Ureter (tissue), 1 donor: ENCODE measurements around the gene PLSCR1. TPM values are rescaled to one million over a fixed set of nuclear protein-coding genes. Genes with fewer than 3 reads are reported as not detected.
"Not testable (repeated sequence)": the region's sequence is repeated elsewhere in the genome, so short reads cannot be mapped to it uniquely, and the experiment has no call there.

Source experiments
- DNase-seq: peaks from one replicate; pipeline ENCODE4 v3.0.0-alpha.2; 2020; ENCODE audit warnings: low spot score
- total RNA-seq: library from RNA; stranded (reverse); gene quantifications from one replicate; pipeline ENCODE4 v1.2.4, GENCODE V29; 2023
- donor health status: DM: yes; HTN: yes; CAD: no.

The PLSCR1 gene
- total RNA-seq, 1 donor from 2014 or later, result 136 TPM

DNA sequence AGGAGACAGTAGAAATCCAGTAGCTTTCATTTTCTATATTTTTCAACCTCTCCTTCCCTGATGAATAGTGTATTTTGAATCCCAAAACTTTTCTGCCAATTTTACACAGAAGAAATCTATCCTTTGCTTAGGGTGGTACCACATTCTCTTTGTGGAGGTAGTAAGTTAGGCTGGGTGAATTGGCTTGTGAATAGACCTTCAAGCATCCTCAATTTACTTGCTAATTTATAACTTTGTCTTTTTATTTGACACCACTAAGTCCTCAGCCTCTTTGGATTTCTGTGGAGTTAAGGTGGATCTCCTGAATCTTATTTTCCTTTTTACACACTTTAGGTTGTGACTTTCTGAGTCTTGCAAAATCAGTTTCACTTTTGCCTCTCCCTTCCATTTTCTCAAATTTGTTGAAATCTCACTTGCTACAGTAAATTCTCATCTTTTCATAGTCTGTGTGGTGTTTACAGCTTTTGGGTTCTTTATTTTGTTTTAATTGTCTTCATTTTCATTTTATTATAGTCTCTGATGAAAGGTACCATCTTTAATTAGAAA, 5.7 kb upstream of the PLSCR1 start:
- no peak for DNase-seq

DNA sequence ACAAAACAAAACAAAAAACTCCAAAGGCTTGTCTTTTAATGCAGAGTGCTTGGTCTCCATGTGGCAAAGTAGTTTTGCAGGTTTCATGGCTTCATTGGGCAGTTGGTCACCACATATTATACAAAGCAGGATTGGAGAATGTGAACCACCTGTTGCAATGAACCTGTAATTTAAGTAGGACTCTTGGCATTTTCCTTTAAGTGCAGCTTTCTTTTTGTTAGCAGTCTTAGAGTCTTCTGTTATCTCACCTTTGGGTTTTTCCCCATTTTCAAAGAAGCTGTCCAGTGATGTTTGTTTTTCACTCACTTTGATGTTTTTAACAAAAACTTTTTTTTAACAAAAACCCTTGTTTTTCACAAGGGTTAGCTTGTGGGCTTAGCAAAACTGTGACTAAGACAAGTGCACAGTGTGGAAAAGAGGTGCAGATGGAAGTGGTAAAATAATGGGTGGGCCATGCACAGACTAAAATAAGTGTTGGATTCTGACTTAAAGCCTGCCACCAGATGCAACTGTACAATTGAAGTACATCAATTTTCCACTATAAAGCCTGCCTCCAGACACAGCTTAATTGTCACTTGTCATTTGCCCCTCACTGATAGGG, 2.9 kb upstream of the PLSCR1 start:
- no peak for DNase-seq

DNA sequence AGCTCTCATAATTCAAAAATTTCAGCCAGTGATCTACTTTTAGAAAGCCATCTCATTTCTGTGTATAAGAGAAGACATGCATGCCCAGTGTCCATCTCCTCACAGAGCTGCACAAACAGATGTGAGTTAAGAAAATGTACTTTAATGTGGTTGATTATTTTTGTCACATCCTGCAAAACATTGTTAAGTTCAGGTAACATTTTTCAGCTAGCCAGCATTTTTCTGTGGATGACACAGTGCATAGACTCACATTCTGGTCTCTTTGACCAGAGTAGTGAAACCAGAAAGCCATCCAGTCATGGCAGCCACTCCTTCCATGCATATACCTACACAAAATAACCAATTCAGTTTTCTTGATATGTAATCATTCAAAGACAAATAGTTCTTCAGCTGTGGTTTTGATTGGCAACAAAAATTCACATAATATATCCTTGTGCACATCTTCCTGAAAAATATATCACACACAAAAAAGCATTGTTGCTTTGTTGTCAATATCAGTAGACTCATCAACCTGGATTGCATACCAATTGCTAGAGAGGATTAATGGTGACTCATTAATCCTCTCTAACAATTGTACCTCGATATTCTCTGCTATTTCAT, 2.1 kb upstream of the PLSCR1 start:
- no peak for DNase-seq

DNA sequence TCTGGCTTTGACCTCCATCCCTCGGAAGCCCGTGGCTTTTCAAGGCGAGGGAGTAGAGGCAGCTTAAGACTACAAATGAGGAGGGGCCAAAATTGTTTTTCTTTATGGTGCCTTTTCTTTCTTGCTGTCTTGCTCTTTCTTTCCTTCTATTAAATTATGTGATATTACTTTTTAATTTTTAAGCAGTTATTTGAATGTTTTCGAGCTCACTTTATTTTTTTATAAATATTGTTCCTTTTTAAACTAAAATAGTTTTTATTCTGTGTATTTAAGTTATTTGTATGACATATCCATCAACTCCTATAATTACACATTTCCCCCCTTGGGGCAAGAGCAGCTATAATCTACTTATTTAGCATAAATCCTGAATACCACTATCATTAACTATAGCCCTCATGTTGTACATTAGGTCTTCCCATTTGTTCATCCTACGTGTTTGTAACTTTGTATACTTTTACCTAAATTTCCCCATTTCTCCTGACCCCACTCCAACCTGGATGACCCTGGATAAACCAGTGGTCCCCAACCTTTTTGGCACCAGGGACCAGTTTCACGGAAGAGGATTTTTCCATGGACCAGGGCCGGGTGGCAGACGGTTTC, 622 bp upstream of the PLSCR1 start:
- DNase-seq, result no peak

DNA sequence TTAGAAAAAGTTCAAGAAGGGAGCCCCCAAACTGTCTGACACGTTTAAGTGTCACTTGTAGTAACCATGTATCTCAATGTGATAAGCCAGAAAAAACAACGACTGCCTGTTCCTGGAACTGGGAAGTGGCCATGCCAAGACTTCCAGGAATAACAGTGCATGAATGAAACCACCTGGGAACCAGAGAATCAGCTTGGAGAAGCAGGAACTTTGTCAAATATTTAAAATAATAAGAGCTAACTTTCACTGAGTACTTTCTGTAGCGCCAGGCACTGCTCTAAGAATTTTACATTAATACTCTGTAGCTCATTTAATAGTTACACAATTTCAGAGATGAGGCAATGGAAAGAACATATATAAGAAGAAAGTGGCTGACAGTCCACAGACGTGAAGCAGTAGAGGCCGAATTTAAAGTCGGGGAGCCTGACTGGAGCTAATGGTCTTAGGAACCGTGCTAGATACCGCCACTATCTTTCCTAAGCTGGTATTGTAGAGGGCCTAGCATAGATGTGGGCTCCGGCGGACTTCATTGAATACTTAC, 876 bp downstream of the PLSCR1 start:
- DNase-seq, result no peak

DNA sequence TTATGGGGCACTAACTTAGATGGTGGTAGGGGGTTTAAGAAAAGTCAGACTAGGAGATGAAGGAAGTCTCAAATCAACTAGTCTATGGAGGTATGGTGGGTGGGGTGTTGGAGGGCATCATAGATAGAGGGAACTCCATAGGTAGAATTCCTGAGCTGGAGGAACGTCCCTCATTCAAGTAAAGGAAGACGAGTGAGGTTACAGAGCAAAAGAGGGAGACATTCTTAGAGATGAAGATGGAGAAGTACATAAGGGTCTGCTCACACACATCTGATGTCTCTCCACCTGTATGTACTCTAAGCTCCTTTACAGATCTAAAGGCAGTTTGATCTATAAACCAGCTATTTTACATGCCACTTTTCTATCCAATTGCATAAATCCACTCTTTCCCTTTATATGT, 1.4 kb downstream of the PLSCR1 start:
- DNase-seq, result no peak

DNA sequence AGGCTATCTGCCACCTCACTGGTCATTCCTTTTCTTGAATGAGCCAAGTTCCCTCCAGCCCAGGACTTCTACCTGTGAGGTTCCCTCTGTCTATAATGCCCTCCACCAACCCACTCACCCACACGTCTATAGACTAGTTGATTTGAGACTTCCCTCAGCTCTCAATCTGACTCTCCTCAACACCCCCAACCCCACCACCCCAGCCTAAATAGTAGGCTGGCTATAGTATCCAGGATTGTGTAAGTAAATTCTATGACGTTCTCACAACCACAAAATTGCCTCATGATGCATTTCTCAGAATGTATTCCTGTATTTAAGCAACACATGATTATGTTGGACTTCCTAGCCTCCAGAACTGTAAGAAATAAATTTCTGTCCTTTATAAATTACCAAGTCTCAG, 2.2 kb downstream of the PLSCR1 start:
- no peak for DNase-seq

DNA sequence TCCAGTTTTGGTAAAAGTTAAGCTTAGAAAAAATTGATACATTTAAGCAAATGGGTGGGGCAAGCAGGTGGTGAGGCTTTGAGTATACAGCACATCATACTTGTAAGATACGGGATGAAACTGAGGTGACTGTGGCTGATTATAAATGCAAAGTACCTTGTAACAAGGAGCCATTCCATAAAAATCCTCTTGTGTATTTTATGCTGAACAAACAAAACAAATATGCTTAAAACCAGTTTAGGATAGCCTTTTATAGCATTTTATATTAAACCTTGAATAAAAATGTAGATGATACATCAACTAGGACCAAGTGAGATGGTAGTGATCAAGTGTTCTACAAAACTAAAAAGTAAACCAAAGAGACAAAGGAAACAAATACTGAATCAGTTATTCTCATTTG, 3.4 kb downstream of the PLSCR1 start:
- no peak for DNase-seq

DNA sequence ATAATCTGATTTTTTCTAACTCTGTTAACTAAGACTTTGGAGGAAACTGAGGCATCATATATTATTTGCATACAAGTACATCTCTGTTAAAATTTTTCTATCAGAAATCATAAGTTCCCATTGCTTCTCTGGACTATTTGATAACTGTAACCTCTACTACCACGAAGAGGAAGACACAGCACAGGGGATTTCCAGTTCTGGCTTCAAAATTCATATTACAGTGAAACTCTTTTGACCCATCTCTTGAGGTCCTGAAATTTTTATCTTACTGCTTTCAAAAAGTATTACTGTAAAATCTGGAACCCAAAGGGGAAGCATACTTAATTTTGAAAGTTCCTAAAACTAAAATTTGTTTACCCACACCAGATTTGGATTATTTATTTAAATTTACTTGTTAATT, 4.2 kb downstream of the PLSCR1 start:
- DNase-seq, result no peak

DNA sequence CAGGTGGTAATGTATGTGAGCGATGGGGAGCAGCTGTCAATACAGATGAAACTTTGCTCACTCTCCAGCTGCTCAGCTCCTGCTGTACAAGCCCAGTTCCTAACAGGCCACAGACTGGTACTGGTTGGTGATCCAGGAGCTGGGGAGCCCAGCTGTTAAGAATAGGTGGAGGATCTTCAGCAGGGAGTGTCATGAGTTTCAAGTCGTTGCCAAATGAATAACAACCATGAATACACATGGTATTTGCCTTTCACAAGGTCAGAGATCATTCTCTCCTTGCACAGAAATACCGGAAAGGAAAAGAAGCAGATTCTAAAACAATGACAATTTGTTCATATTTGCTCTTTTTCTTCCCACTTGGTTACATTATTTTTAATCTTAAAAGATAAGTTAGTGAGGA, 5.1 kb downstream of the PLSCR1 start:
- no peak for DNase-seq

DNA sequence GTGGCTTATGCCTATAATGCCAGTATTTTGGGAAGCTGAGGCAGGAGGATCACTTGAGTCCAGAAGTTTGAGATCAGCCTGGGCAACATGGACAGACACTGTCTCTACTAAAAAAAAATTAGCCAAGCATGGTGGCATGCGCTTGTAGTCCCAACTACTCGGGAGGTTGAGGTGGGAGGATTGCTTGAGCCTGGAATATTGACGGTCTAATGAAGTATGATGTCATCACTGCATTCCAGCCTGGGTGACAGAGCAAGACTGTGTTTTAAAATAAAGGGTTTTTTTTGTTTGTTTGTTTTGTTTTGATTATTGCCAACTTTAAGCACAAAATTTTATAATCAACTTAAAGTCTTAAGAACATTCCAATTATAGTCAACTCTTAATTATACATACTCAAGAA, 6.8 kb downstream of the PLSCR1 start:
- DNase-seq, result no peak

DNA sequence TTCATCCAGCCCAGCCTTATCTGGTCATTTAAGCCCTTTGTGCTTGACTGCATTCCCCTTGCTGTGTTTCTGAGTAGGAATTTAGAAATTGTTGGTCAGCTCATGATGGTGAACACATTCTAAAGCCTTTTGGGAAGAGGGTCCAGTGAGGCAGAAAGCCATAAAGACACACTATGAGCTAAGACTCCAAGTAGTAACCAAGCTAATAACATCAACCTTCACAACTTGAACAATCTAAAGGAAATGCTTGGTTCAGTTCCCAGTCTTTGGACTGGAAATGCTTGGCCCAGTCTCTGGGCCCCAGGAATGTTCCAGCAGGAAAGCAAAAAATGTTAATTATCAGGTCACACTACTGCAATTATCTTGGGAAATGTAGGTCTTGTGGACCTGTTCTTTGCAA, 7.7 kb downstream of the PLSCR1 start:
- no peak for DNase-seq

DNA sequence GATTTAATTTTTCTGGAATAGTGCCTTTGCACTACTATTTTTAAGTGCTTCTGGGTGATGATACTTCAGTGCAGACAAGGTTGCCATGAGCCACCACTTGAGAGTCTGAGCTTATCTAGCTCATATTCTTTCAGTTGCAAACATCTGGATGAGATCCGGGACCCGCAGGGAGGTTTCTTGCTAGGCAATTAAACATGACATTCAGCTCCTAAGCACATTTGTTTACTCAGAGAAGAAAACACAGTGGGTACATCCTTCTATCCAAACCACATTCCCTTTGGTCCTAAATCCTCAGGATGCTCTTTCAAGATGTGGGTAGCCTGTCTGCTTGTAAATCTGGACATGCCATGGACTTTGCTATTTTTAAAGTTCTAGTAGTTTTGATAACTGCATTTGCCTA, 12.0 kb downstream of the PLSCR1 start:
- no peak for DNase-seq

DNA sequence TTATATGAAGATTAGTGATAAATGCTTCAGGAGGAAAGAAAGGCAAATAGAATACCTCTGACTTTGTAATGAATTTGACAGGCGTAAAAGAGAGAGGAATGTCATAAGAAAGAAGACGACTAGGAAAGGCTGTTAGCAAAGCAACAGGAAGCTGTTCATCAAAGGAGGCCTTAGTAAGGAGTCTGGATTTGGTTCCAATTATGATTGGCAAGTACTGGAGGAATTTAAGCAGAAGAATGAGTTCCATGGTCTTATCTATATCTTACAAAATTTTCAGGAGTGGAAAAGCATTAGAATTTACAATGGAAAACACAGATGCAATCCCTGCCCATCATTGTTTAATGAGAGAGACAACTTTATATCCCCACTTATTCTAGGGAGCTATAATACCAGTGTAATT, 13.8 kb downstream of the PLSCR1 start:
- DNase-seq, result no peak

DNA sequence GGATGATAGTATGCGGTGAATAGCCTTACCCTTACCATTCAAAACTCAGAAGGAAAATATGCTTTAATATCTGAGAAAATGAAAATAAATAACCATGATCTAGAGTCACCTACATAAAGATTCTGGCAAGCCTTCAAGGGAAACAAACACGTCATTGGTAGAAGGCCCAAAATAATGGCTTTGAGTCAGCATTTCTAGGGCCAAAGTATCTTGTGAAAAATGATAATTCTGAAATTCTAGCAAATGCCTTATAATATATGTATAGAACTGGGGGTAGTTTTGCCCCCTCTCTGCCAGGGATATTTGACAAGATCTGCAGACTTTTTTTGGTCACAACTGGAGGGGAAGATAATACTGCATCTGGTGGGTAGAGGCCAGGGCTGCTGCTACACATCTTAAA, 15.4 kb downstream of the PLSCR1 start:
- DNase-seq, result no peak

DNA sequence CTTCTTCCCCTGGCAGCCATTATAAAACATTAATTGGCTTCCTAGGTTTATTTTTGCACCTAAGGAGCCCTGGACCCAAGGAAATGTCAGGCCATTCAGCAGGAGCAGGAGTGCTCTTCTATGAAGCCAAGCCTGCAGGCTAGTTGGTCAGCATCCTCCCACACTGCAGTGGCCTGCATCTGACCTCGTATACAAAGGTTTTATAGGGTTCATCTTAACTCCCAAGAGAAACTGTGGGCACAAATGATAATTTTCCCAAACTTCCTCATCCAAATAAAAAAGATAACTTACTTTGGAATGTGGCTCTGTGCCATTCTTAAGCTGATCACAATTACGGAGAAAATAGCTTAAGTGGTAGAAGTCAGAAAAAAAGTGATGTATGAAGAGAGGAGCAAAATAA, 19.4 kb downstream of the PLSCR1 start:
- no peak for DNase-seq

DNA sequence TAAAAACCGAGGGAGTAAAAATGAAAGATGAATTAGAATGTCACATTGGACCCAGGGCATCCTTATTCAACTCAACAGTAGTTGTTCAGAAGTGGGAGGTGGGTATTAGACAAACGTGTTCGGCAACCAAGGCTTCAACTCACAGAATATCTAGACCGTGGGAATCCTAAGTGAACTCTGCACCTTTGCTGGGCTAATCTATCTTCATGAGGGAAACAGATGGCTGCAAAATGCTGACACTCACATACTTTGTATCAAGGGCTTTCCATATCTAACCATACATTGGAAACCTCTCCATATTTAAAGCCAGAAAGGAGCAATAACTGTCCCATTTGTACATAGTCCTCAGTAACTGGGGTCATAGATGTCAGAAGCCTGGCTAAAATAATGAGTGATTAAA, 20.9 kb downstream of the PLSCR1 start:
- DNase-seq, result no peak

DNA sequence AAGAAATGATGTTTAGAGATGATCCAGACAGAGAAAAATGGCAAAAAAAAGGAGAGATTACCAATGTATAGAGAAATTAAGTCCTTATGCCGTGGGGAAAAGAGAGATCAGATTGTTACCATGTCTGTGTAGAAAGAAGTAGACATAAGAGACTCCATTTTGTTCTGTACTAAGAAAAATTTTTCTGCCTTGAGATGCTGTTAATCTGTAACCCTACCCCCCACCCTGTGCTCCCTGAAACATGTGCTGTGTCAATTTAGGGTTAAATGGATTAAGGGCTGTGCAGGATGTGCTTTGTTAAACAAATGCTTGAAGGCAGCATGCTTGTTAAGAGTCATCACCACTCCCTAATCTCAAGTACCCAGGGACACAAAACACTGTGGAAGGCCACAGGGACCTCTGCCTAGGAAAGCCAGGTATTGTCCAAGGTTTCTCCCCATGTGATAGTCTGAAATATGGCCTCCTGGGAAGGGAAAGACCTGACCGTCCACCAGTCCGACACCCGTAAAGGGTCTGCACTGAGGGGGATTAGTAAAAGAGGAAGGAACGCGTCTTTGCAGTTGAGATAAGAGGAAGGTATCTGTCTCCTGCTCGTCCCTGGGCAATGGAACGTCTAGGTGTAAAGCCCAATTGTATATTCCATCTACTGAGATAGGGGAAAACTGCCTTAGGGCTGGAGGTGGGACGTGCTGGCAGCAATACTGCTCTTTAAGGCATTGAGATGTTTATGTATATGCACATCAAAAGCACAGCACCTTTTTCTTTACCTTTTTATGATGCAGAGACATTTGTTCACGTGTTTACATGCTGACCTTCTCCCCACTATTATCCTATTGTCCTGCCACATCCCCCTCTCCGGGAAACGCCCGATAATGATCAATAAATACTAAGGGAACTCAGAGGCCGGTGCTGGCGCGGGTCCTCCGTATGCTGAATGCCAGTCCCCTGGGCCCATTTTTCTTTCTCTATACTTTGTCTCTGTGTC, 21.9 kb downstream of the PLSCR1 start:
- DNase-seq, result not testable (repeated sequence)

DNA sequence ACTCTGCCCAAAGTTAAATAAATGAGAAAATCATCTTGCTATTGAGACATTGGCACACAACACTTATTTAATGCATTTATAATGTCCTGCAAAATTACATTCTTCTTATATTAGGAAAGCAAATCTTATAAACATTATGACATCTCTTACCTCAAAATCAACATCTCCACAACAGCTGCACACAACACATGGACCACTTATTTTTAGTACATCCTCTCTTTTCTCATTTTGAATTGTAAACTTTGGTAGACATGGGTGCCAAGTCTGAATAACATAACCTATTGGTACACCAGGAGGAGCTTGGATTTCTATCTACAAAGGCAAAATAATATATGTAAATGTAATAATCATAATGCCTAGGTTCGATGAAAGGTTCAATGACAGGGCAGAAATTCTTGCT, 23.0 kb downstream of the PLSCR1 start:
- no peak for DNase-seq

DNA sequence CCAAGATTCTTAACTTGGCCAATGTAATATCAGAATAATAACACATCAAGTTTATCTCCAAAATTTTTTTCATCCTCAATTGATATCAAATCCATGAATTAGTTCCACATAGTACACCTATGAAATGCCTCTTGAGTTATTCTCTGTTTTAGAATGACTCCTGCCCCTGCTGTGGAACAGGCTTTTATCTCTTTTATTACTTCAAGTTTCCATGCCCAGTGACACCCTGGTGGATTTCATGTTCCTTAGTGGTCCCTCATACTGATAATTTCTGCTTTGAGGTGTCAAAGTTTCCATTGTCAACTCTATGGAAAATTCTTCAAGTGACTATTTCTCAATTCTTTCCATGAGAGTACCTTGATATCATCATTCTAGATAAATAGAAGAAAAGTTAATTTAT, 24.6 kb downstream of the PLSCR1 start:
- no peak for DNase-seq

DNA sequence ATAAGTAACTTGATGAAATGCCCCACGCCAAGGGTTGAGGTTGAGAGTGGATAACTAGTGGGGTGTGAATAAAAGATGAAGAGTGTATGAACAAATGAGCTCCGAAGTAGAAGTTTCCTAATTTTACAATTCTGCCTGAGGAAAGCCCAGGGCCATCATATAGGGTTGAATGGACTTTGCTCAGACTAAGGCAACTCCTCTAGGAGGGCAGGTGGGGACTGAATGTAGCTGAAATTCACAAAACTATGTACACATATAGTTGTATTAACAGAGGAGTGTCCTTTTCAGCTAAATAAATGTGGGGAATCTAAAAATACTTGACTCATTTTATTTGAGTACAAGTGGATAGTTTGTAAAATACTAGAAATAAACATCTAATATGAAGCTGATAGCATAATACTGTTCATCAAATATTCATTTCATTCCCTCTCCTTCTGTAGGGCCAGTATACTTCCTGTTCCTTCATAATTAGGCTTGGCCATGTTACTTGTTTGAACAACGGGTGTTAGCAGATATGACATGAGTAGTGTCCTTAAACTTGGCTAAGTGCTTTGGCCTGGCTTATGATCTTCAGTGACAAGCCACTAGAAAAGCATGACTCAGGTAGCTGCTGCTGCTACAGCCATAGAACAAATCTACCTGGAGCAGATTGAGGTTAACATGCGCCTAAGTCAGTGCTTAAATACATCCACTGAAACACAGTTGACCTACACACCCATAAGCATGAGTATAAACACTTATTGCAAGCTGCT, 26.5 kb downstream of the PLSCR1 start:
- DNase-seq, result no peak
